Heart left ventricle (tissue), 16 donors: ENCODE results near the gene CAPG. TPM values are rescaled to one million over a fixed set of nuclear protein-coding genes. Genes with fewer than 3 reads are reported as not detected.

Experiments
- ATAC-seq, 4 donors: fragments of 200-7000 bp; cut with Tn5 transposase; one replicate each; pipeline ENCODE4 v1.9.1; 2020 to 2022; ENCODE audit warnings: moderate library complexity in 4 of 4, mild to moderate bottlenecking in 3 of 4, moderate number of reproducible peaks in 1 of 4
- DNase-seq, 5 donors: peaks; one replicate each; pipeline ENCODE4 v3.0.0-alpha.2; 2020
- H3K27ac ChIP-seq, 12 donors: fragments of 200-600 bp; sonication (generic) in 4 of 12; one replicate each; pipeline versions ENCODE4 v1.5.0 to v1.8.0; 2016 to 2022; ENCODE audit warnings: mild to moderate bottlenecking in 2 of 12
- H3K27me3 ChIP-seq, 9 donors: fragments of 200-600 bp; sonication (generic) in 2 of 9; one replicate each; pipeline versions ENCODE4 v1.5.1 to v1.8.0; 2016 to 2022; ENCODE audit warnings: mild to moderate bottlenecking in 3 of 9
- H3K36me3 ChIP-seq, 9 donors: fragments of 200-600 bp; sonication (generic) in 2 of 9; one replicate each; pipeline versions ENCODE4 v1.5.0 to v1.8.0; 2018 to 2022; ENCODE audit warnings: mild to moderate bottlenecking in 2 of 9
- H3K4me1 ChIP-seq, 12 donors: fragments of 200-600 bp; sonication (generic) in 4 of 12; one replicate each; pipeline versions ENCODE4 v1.5.0 to v1.8.0; 2016 to 2022; ENCODE audit warnings: mild to moderate bottlenecking in 3 of 12
- H3K4me3 ChIP-seq, 12 donors: fragments of 200-600 bp; sonication (generic) in 4 of 12; one replicate each; pipeline versions ENCODE4 v1.5.0 to v1.8.0; 2017 to 2022; ENCODE audit warnings: mild to moderate bottlenecking in 9 of 12, moderate library complexity in 4 of 12
- H3K9me3 ChIP-seq, 12 donors: fragments of 200-600 bp; sonication (generic) in 4 of 12; one replicate each; pipeline versions ENCODE4 v1.5.0 to v1.8.0; 2016 to 2022; ENCODE audit warnings: mild to moderate bottlenecking in 1 of 12
- POLR2A ChIP-seq, 2 donors: fragments of 450-650 bp; IDR thresholded peaks; one replicate each; pipeline ENCODE4 v1.6.1; 2017; ENCODE audit warnings: antibody characterized with exemption in 2 of 2, mild to moderate bottlenecking in 2 of 2, moderate library complexity in 2 of 2
- WGBS, 4 donors: extraction: QIAGEN DNeasy Blood & Tissue Kit in 2 of 4; methylation state at CpG; one replicate each; pipeline versions ENCODE4 v1.1.5 to v1.1.7; 2013 to 2018; 5-methylcytosine and 5-hydroxymethylcytosine counted together
- intact Hi-C, 10 donors: fragments of 100-400 bp; cut with DNase I; formaldehyde crosslinking; loops; one replicate each; pipeline versions ENCODE4 v1.11.1 to v1.14.2; 2022
- polyA plus RNA-seq, 2 donors: library from polyadenylated mRNA; stranded (reverse); fragments of 200-250 nt; gene quantifications; one replicate each; pipeline ENCODE4 v1.2.3, GENCODE V29; 2013
- total RNA-seq, 9 donors: library from RNA; depleted of rRNA in 2 of 9; stranded (reverse); fragments of >200 nt in 2 of 9; fragmentation: NEBNext Ultra II Directional in 3 of 9; extraction: Animal tissue kit (Norgen Biotek cat#: 25700) in 3 of 9; gene quantifications; one replicate each; pipeline versions ENCODE4 v1.1.0 to v1.2.4, GENCODE V29; 2016 to 2023
- TF ChIP-seq, protein P1 (sequence below), 12 donors: fragments of 200-600 bp; sonication (generic) in 4 of 12; IDR thresholded peaks; one replicate each; pipeline versions ENCODE4 v1.5.0 to v1.8.0; 2018 to 2022; ENCODE audit warnings: antibody characterized with exemption in 12 of 12, mild to moderate bottlenecking in 5 of 12
- donor health status: ischemic (EF 13 %, LVEDD 7.1; RV severe dilation, severe dysfunction).
- donor health status: healthy with polysubstance abuse.
- donor health status: DM: no; HTN: yes; CAD: no.
- donor health status: DM: no; HTN: no; CAD: no.
- donor health status: ischemic (EF 25% LVEDD 6.9; RV normal size, moderate dysfunction).
- donor health status: ischemic (EF 25% LVEDD 5.7; RV mildly dilated, moderate dysfunction).
- donor health status: healthy.
- donor health status: DM: yes; HTN: yes; CAD: no.
- donor health status: ischemic (EF 35%, LVEDD 5.7; RV mildly dilated, moderate dysfunction).
- donor health status: nonischemic (EF 11% LVEDD 7.7; RV severe dilation, severe dysfunction).
- donor health status: DM: yes; HTN: yes; CAD: no.
- donor health status: PGD.
- donor health status: ischemic (EF 29% LVEDD 5.4; RV normal size, mild dysfunction).
- donor health status: nonischemic (EF 23%, LVEDD 6.1; RV moderate dilation, normal function).

Gene CAPG
- total and polyA plus RNA-seq, 11 donors = 2.8 to 91.6 (median 4.5) TPM

DNA sequence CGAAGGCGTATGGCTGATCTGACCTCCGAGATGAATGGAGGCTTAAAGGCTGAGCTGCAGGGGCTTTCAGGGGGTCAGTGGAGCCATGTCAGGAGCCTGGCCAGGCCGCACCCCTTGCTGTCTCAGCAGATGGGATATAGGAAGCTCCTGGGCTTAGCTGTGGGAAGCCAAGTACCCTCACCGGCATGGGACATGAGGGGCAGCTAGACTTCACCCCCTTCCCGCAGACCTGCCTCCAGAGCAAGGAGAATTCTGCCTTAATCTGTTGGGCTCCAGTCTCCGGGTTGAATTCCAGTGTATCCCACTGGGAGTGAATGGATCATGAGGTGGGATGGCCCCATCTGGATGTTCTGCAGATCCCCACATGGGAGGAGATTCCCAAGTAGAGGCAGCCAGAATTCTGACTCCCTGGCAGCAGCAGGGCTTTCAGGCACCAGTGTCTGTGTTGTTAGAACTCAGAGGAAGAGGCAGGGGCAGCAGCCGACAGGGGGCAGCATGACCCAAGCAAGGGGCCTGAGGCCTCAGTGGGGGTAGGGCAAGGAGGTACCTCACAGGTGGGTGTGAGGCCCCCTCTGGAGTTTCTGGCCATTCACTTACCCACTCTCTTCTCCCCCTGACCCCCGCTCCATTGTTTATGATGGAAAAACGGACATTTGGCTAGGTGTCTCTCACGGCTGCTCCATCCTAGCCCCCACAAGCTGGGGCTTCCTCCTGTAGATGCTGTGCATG, 19.1 kb downstream of the CAPG start:
- intact Hi-C loops = no loop called here
- Histone ChIP-seq H3K9me3 (no peaks in the 10 kb centered on the region), H3K36me3 (peaks cover 0 to 92% (median 50%) of the 10 kb centered on the region in 9 donors), H3K27me3 (no peaks in the 10 kb centered on the region), H3K4me3 (no peak overlapping the region), H3K4me1 (no peaks in the 10 kb centered on the region), H3K27ac (no peak overlapping the region)
- ATAC-seq = peak in 3 of 4 donors; percentile 50 to 59 (median 57)
- 84 to 90% (median 88%) methylated on average over 7 to 11 of the region's 11 CpGs for WGBS, 4 donors
- no peak for TF ChIP-seq POLR2A (IDR thresholded peaks at IDR 0.05)
- TF ChIP-seq, protein P1, sequence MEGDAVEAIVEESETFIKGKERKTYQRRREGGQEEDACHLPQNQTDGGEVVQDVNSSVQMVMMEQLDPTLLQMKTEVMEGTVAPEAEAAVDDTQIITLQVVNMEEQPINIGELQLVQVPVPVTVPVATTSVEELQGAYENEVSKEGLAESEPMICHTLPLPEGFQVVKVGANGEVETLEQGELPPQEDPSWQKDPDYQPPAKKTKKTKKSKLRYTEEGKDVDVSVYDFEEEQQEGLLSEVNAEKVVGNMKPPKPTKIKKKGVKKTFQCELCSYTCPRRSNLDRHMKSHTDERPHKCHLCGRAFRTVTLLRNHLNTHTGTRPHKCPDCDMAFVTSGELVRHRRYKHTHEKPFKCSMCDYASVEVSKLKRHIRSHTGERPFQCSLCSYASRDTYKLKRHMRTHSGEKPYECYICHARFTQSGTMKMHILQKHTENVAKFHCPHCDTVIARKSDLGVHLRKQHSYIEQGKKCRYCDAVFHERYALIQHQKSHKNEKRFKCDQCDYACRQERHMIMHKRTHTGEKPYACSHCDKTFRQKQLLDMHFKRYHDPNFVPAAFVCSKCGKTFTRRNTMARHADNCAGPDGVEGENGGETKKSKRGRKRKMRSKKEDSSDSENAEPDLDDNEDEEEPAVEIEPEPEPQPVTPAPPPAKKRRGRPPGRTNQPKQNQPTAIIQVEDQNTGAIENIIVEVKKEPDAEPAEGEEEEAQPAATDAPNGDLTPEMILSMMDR (IDR thresholded peaks at IDR 0.05) = peak; percentile 22 to 66 (median 49)
- peak; percentile 29 to 80 (median 50) for DNase-seq

DNA sequence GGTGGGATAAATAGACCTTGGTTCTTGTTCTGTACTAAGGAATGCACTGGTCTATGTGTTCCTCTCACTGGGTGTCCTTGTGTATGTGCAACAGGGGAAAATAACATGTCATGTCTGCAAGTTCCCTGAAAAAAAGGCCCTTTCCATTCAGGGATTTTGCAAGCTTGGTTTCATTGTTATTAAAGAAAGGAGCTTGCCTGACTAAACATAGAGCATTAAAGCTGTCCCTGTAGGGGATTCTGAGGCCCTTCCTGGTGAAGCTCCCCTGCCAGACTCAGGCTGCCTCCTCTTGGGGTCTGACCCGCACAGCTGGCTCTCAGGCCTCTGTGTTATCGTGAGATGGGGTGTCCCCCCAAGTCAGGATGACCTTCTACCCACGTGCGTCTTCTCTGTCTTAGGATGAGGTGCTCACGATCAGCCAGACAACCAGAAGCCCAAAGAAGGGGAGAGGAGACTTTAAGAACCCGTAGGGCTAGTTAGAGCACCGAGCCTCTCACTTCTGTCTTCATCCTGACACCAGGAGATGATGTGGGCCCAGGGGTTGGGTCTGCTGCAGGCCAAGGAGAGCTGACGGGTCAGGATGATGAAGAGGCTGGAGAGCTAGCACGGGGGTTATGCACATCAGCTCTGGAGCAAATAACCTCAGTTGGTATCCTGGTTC, 21.2 kb downstream of the CAPG start:
- H3K27ac ChIP-seq = no peak overlapping the region
- no peaks in the 10 kb centered on the region for H3K4me1 ChIP-seq
- no peak for TF ChIP-seq POLR2A (IDR thresholded peaks at IDR 0.05)
- TF ChIP-seq, protein P1 (IDR thresholded peaks at IDR 0.05) = no peak
- intact Hi-C loops = no loop called here
- peaks cover 0 to 91% (median 71%) of the 10 kb centered on the region in 9 donors for H3K36me3 ChIP-seq
- ATAC-seq (no peak), DNase-seq (no peak)
- no peaks in the 10 kb centered on the region for H3K27me3 ChIP-seq
- no peak overlapping the region for H3K4me3 ChIP-seq
- no peaks in the 10 kb centered on the region for H3K9me3 ChIP-seq
- 90 to 96% (median 92%) methylated on average over 6 to 9 of the region's 9 CpGs for WGBS, 4 donors

DNA sequence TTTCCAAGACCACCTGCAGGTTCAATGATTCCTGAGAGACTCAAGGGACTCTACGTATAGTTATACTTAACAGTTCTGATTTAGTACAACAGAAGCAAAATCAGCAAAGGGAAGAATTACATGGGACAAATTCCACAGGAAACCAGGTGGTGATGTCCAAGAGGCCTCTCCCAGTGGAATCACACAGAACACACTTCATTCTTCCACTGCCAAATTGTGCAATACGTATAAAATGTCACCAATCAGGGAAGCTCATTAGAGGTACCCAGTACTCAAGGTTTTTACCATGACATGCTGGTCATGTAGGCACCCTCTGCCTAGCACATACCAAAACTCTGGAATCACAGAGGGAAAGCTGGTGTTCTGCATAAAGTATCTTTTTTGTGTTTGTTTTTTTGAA, 22.4 kb downstream of the CAPG start:
- ATAC-seq = no peak
- Histone ChIP-seq H3K4me3 (no peak overlapping the region), H3K4me1 (no peaks in the 10 kb centered on the region), H3K36me3 (peaks cover 0 to 90% (median 79%) of the 10 kb centered on the region in 9 donors), H3K27me3 (no peaks in the 10 kb centered on the region), H3K27ac (no peak overlapping the region), H3K9me3 (no peaks in the 10 kb centered on the region)
- no peak for DNase-seq
- TF ChIP-seq, protein P1 (IDR thresholded peaks at IDR 0.05) = no peak
- no peak for TF ChIP-seq POLR2A (IDR thresholded peaks at IDR 0.05)
- 84 to 92% (median 89%) methylated on average over 2 of the region's 2 CpGs for WGBS, 4 donors
- intact Hi-C loops = no loop called here

DNA sequence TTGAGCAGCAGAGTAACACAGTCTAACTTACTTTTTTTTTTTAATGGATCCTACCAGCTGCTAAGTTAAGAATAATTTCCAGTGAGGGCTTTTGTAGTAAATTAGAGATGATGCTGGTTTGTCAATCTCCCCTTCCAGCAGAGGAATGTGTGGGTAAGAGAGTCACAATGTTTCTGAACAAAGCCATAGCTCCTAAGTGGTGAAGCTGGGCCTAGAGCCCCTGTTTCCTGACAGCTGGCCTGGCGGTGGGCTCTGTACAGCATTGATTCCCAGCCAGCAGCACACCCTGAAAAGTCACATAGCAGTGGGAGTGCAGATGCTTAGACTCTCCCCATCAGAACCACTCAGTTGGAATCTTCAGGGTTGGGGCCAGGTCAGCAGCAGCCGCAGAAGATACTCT, 24.4 kb downstream of the CAPG start:
- H3K27me3 ChIP-seq = no peaks in the 10 kb centered on the region
- peaks cover 0 to 97% (median 79%) of the 10 kb centered on the region in 9 donors for H3K36me3 ChIP-seq
- no peaks in the 10 kb centered on the region for H3K9me3 ChIP-seq
- TF ChIP-seq POLR2A (IDR thresholded peaks at IDR 0.05) = no peak
- TF ChIP-seq, protein P1 (IDR thresholded peaks at IDR 0.05) = no peak
- no peaks in the 10 kb centered on the region for H3K4me1 ChIP-seq
- intact Hi-C loops = no loop called here
- no peak for ATAC-seq
- no peak overlapping the region for H3K27ac ChIP-seq
- DNase-seq = no peak
- H3K4me3 ChIP-seq = no peak overlapping the region
- WGBS, 4 donors = 72 to 92% (median 81%) methylated on average over 2 of the region's 2 CpGs
